Activated CD4-positive, CD25-positive, alpha-beta regulatory T cell (primary cell): ENCODE results near the gene SLC29A3.

Source experiments
- DNase-seq, 4 experiments: peaks; one replicate each; lab custom pipeline; 2025; lab: John Stamatoyannopoulos, UW

The SLC29A3 gene

DNA sequence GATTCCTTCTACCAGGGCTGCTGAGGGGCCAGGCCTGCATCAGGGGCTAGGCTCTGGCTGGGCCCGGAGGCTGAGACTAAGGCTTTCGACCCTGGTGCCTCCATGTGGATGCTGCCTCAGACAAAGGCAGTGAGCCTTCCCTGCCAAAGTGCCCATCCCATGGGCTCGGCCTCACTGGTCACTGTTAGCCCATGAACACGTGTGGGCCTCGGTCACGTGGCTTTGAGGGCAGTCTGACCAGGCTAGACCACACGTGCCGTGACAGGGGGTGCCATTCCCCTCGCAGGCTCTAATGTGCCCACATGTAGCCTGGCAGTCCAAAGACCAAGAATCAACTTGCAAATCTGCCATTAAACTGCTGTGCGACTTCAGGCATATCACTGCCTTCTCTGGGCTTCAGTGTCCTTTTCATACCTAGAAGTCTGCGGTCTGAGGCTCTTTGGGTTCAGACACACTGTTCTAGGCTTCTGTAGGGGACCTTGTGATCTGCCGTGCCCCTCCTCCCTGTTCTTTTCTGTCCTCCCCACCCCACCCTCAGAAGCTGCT, 17.6 kb upstream of the SLC29A3 start:
- no peak for DNase-seq

DNA sequence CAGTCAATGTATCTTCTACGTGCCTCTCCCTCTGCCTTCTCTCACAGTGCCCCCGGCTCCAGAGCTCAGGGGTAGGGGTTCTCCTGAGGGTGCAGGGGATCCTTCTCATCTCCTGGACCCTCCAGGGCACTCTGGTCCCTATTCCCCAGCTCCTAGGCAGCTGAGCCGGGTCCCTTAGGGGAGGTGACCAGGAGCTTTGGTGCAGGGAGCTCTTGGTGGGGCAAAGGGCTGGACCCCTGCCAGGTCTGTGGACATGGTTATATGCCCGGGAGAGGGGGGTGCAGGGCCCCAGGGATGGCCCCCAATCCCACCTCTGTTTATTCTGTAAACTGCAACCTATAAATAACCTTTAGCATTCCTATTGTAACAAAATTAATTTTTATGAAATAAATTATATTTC, 16.6 kb upstream of the SLC29A3 start:
- no peak for DNase-seq

DNA sequence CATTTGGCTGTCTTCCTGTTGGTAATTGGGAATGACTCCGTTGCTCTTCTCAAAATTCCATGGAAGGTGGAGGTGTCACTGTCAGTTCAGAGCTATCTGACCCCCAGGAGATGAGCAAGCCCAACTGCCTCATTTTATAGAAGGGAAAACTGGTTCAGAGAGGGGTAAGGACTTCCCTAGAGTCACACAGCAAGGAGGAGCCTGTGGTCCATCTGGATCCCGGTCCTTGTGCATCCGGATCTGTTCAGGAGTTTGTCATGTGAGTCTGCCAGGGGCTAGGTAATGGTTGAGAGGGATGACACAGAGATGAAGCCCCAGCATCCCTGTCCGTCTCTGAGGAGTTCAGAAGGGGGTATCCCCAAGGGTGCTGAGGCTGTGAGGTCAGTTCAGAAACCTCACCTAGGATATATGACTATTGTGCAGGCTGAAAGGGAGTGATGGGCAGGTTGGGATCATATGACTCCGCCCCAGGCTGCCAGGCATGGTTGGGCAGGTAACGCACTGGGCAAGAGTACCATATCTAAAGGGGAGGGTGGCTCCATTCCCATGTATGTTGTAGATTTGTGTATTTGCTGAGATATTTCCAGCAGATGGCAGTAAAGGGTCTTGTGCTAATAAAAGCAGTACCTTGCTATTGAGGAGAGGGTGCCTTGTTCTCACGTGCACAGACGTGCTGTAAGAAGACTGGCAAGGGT, 16.0 kb upstream of the SLC29A3 start:
- no peak for DNase-seq

DNA sequence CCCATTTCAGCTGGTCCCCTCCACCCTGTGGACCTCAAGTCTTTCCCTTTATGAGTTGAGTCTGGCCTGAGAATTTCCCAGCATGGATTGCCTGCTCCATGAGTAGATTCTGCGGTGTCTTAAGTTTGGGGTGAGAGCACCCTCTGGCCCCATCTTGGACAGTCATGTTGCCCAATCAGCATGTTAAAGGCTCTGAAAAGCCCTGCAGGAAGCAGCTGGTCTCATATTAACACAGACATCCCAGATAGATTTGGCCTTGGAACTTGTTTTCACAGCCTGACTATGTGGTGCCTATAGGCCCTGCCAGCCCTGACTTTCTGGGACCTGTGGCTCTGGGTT, 15.5 kb upstream of the SLC29A3 start:
- no peak for DNase-seq

DNA sequence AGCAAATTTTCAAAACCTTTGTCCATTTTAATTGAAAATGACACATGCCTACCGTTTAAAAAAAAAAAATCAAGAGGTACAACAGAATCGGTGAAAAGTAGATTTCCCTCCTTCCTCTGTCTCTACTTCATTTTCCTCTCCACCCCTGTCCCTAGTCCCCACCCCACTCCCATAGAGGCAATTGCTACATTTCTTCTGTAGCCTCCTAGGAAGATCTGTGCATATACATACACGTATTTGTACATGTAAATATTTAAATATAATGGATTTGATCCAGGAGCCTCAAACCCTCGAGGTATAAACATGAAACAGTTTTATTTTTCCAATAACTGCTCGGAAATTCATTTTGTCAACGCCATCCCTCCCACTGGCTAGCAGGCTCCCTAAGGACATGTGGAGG, 14.1 kb upstream of the SLC29A3 start:
- DNase-seq = no peak

DNA sequence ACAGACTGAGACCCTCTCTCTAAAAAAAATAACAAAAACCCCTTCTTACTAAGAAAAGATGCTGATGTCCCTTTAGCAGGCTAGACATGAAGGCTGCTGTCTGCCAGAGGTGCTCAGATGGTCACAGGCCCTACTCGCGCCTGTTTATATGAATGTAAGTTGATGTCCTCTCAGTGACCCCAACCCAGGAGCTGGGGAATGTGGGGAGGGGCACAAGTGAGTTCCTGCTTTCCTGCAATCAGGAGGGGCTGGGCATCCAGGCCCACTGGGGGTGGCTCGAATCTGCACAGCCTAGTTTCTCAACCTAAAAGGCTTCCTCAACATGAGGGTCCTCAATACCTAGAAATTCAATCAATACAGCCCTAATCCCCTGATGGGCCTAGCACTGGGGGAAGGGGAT, 12.1 kb upstream of the SLC29A3 start:
- no peak for DNase-seq

DNA sequence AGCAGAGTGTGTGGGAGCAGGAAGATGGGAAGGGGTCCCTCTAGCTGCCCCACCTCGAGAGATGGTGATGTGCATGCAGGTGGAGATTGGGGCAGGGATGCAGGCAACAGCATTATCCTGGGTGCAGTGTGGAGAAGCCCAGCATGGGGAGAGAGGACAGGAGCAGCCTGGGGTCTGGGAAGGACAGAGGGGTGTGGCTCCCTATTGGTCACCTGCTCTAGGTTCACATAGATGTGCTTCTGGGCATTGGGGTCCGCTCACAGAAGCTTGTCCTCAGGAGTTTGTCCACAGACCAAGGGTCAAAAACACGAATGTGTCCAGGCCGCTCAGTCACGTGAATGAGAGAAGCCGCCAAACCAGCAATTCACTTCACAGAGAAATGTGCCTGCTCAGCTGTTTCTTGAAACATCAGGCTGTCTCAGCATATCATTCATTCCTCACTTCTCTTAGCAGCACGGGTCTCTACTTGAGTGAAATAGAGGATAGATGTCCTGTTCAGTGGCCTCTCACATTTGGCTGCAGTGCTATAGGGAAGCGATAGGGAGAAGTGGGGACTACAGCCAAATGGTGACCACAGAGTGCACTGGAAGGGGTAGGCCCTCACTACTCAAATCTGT, 11.5 kb upstream of the SLC29A3 start:
- DNase-seq = no peak

DNA sequence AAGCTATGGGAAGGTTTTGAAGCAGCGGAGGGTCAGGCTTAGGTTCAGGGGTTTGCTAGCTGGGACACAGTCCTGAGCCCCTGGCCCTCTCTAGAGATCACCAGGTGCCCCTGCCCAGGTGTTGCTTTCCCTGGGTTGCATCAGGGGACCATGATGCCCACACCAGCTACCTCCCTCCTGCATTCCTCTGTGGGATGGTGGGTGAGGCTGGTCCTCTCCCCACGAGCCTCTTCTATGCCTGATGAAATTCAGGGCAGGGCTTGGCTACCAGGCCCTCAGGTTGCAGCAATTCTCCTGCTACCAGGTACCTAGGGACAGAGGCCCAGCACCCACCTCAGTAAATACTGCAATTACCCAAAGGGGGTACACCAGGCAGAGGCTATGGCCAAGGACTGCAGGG, 10.8 kb upstream of the SLC29A3 start:
- DNase-seq = no peak

DNA sequence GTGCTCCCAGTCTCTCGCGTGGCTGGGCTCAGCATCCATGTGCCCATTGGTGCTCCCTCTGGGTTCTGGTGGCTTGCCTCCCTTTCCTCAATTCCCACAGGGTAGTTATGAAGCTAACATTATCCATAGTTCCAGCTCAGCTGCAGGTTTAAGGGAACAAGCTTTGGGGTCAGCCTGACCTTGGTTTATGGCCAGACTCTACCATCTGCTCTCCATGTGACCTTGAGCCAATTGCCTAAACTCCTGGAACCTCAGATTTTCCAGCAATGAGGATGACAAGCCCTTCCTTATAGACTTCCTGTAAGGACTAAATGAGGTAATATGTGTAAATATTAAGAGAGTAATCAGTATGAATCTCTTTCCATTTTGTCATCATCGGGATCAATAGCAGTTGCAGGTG, 10.1 kb upstream of the SLC29A3 start:
- DNase-seq = no peak

DNA sequence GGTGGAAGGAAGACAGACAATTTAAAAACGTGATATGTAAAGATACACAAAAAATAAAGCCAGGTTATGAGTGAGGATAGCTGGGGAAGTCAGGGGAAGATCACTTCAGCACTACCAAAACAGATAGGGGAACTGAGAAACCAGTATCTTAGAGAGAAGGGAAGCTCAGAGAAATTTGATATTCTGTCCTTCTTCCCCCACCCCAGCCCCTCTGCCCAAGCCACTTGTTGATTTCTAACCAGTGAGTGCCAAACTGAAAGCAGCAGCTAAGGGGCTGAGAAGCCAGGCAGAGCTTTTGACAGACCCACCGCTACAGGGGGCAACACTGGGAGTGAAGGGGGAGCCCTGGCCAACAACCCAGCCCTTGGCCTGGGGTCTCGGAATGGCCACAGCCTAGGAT, 9.1 kb upstream of the SLC29A3 start:
- DNase-seq = no peak

DNA sequence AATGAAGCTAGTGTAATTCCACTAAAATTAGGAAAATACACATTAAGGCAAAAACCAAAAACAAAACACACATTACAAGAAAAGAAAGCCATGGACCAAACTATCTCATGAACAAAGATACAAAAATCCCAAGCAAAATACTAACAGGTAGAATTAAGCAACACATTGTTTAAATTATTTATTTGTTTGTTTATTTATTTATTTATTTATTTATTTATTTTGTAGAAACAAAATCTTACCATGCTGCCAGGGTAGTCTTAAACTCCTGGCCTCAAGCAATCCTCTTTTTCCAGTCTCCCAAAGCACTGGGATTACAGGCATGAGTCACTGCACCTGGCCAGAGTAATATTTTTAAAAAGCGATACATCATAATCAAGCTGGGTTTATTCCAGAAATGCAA, 6.8 kb upstream of the SLC29A3 start:
- DNase-seq = no peak

DNA sequence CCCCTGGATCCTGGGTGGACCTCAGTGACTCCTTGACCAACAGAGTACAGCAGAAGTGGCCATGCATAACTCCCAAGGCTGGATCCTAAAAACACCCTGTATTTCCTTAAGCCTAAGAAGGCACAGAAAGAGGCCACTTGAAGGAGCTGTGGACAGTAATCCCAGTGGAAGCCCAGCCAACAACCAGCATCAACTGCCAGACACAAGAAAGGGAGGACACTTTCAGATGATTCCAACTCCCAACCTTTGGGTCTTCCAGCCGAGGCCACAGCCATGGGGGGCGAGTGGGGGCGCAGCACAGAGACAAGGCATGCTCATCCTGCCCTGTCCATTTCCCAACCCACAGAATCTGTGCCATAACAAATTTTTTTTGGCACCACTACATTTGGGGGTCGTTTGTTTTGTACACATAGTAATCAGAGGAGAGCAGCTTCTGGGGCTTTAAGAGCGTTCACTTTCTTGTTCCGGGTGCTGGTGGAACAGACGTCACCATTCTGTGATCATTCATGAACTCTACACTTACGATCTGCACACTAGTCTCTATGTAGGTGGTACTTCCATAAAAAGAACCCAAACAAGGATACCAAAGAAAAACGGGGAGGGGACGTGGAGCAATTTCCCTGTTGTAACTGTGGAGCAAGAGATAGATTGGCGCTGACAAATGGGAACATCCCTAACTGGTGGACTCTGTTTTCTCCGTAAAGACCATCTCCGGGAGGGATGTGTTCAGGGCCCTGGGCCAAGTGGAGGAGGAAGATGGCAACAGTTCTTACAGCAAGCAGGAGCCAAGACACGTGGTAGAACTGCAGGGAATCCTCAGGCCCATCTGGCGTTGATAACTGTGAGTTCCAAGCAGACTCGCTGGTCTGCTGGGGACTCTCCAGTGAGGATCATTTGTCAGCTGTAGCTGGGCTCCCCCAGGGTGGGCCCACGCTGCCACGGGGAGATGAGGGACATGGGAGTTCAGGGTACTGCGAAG, 6.0 kb upstream of the SLC29A3 start:
- DNase-seq = no peak

DNA sequence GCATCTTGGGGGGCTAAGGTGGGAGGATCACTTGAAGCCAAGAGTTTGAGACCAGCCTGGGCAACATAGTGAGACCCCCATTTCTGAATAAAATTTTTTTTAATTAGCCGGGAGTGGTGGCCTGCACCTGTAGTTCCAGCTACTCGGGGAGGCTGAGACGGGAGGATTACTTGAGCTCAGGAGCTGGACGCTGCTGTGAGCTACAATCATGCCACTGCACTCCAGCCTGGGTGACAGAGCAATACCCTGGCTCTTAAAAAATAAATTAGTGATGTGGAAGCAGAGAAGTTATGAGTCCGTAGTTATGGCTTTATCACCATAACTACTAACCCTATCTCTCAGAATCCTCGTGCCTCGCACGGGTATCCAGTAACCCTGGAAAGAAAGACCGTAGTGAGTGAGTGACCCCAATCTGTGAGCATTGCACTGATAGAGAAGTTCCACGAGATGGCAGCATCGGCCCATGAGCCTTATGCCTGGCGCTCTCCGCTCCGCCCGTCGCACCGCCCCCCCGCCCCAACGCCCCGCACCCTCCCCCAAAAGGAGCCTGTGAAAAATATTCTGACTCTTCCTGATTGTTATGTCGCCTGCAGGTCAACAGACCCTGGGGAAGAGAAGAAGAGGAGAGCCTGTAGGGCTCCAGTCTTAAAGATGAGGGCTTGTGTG, 4.9 kb upstream of the SLC29A3 start:
- DNase-seq = peak; percentile 16 to 41 (median 33)

DNA sequence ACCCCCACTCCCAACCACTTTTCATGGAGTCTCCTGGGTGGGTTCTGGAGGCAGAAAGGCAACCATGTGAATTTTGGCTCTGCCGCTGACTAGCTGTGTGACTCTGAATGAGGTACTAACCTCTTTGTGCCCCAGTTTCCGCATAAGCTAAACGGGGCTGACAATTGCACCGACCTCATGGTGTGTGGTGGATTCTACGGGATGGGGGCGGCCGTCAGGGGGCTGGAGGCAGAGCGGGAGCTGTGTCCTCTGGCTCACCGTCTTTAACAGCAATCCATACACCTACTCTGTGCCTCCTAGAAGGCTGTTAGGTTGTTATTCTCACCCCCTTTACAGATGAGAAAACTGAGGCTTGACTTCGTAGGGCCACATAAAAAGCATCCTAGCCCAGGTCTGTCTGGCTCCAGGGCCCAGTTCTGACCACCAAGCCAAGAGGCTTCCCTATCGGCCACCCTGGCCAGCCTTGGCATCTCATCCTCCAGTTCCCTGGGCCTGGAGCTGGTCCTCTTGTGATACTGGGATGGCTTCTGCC, 4.3 kb upstream of the SLC29A3 start:
- DNase-seq = no peak

DNA sequence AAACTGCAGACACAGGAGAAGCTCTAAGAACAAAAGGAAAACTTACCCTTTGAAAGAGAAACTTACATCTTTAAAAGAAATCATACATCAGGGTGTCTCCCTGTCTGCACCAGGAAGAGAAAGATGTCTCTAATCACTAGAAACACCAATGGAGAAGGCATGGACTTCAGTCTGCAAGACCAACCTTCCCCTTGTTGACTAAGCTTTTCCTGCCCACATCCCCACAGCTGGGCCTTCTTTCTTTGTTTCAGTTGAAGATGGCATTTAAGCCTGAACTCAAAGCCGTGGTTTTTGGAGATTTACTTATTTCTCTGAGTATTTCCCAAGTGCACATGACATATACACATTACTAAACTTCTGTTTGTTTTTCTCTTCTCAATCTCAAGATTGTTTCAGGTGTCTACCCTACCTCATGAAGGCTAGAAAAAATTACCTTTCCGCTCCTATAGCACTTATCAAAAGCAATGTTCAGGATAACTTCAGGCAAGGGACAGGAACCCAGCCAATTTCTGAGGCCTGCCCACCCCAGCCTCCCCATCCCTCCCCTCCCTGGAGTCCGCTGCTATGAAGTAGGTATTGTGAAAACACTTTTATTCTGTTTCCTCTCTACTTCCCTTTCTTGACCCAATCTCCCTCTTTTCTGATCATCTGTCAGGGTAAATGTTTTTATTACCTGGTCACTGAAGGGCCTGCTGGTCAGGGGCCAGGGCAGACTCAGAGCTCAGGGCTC, 2.8 kb upstream of the SLC29A3 start:
- DNase-seq = no peak

DNA sequence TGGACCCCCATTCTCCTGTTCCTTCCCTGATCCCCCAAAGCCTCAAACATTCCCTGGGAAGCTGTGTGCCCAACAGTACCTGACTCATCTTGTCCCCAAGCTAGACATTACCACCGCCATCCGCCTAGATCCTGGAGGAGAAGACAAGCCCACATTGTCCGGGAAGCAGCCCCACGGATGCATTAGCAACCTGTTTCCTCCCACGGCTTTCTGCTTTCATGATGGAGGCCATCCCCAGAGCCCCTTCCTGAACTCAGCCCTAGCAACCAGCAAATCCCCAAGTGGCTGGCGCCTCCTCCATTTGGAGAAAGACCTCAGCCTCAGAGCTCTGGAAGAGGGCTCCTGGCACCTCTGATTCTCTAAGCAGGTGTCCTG, 2.3 kb upstream of the SLC29A3 start:
- no peak for DNase-seq

DNA sequence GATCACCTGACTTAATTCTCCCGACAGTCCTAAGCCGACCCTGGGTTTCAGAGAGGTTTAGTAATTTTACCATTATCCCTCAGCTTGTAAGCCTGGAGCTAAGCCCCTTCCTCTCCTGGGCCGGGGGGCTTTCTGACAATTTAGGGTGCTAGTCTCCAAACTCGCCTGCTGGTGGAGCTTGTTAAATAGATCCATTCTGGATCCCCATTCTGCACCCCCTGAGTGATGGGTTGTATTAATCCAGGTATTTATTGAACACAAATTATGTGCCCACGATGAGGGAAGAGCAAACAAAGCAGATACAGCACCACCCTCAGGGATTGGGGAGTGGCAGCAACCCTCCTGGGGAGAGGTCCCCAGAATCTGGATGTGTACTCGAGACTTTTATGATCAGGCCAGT, 1.3 kb upstream of the SLC29A3 start:
- no peak for DNase-seq

DNA sequence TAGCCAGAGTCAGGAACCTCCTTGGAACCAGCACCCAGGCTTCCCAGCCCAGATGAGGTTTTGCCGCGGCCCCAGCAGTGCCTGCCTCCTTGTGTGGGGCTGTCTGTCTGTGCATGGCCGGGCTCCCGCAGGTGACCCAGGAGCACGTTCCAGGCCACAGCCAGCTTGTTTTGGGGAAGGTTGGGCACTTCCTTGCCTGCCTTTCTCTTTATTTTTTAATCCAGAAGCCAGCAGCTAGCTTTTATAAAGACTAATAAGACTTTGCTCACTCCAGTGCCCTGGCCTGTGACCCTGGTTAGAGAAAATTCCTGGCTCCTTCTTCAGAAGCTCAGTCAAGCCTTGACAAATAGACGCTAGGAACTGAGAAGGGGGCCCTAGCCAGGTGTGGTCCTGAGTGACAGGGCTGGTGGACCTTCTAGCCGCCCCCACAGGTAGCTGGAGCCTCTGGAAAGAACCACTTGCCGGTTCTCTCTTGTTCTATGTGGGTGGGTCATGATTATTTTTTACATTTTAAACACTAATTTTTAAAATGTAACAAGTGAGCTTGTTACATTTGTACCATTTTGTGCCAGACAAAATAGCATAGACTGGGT, 837 bp downstream of the SLC29A3 start:
- DNase-seq = no peak

DNA sequence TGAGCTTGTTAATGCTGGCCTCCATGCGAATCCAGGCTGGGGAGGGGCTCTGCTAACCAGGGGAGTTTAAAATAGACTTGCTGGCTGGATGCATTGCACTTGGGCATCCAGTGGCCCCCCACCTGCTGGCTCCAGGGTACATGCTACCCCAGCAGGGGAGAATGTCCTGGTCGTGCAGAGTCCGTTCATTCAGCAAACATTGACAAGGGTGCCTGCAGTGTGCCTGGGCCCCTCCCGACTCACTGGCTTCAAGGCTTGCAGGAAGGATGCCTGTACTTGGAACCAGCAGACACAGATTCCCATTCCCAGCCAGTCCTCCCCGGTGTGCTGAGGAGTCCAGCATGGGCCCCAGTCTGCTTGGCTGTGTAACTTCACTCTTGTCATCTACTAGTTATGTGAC, 1.5 kb downstream of the SLC29A3 start:
- DNase-seq = no peak

DNA sequence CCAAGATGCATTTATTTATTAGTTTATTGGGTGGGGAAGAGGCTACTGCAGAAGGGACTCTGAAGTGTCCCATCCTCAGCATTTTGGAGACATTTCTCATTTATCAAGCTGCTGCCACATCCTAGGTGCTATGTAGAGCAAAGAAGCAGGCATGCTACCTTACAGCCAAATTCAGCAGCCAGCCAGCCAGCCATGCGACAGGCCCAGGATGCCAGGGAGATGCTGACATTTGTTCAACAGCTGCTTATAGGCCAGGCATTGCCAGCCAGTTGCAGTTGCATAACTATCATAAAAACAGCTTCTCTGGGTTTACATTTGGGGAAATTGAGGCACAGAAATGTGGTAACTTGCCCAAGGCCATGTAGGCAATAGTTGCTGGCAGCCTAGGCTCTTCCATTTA, 2.3 kb downstream of the SLC29A3 start:
- no peak for DNase-seq

DNA sequence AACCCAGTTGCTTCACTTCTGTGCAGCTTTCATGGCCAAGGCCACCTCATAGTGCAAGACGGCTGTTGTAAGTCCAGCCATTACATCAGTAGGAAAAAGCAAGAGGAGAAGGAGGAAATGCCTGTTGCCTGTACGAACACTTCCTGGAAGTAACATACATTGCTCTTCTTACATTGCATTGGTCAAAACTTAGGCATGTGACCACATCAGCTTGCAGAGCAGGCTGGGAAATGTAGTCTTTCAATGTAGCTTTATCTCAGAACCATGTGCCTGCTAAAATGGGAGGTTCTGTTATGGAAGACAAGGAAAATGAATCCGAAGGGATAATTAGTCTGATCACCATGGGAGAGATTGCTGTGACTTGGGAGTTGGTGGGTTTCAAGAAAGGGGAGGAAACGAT, 4.3 kb downstream of the SLC29A3 start:
- DNase-seq = no peak
